ENCODE results near the gene ZNF14.
"Not testable (repeated sequence)": the region's sequence is repeated elsewhere in the genome, so short reads cannot be mapped to it uniquely, and the experiment has no call there.

ZNF14 gene

GRCh38 chr19:19748249-19748938, 15.5 kb upstream of the ZNF14 start:
- intact Hi-C loops (cut with DNase I): no loop called here
- DNase-seq: peak in 6 of 42 donors; percentile 2 to 25 (median 18)

- intact Hi-C loops (cut with DNase I): no loop called here
- peak in 6 of 42 donors; percentile 2 to 31 (median 22) for DNase-seq
These were observed 14.7 kb upstream of the ZNF14 start for GRCh38 chr19:19747357-19748220.

GRCh38 chr19:19746286-19747213, 13.6 kb upstream of the ZNF14 start:
- peak in 4 of 42 donors; percentile 10 to 32 (median 26) for DNase-seq
- intact Hi-C loops (cut with DNase I): no loop called here

GRCh38 chr19:19745496-19746285, 12.8 kb upstream of the ZNF14 start:
- DNase-seq: peak in 4 of 42 donors; percentile 22 to 29 (median 26)
- intact Hi-C loops (cut with DNase I): no loop called here

- intact Hi-C loops (cut with DNase I): no loop called here
- DNase-seq: peak in 2 of 42 donors; percentile 24 to 27
These were observed 11.7 kb upstream of the ZNF14 start for GRCh38 chr19:19744641-19745040.

- intact Hi-C loops (cut with DNase I): not testable (repeated sequence)
These were observed 11.0 kb upstream of the ZNF14 start for GRCh38 chr19:19743921-19744320.

GRCh38 chr19:19743176-19743575, 10.3 kb upstream of the ZNF14 start:
- intact Hi-C loops (cut with DNase I): no loop called here
- DNase-seq: peak in 1 of 42 donors; percentile 28

More at GRCh38 chr19:19743921-19744320, 11.0 kb upstream of the ZNF14 start:
- not testable (repeated sequence) for DNase-seq

GRCh38 chr19:19742773-19743172, 9.9 kb upstream of the ZNF14 start:
- DNase-seq: peak in 2 of 42 donors; percentile 28 to 34
- intact Hi-C loops (cut with DNase I): no loop called here

GRCh38 chr19:19741184-19741583, 8.3 kb upstream of the ZNF14 start:
- peak in 1 of 42 donors; percentile 2 for DNase-seq
- intact Hi-C loops (cut with DNase I): no loop called here

GRCh38 chr19:19740755-19741154, 7.8 kb upstream of the ZNF14 start:
- peak in 2 of 42 donors; percentile 8 to 26 for DNase-seq
- intact Hi-C loops (cut with DNase I): no loop called here

- intact Hi-C loops (cut with DNase I): no loop called here
- DNase-seq: peak in 2 of 42 donors; percentile 12 to 27
These were observed 5.7 kb upstream of the ZNF14 start for GRCh38 chr19:19738564-19738963.

- intact Hi-C loops (cut with DNase I): no loop called here
- peak in 2 of 42 donors; percentile 25 to 26 for DNase-seq
These were observed 4.8 kb upstream of the ZNF14 start for GRCh38 chr19:19737559-19738332.

GRCh38 chr19:19721896-19722295, 11.0 kb downstream of the ZNF14 start:
- intact Hi-C loops (cut with DNase I): no loop called here
- no peak for DNase-seq

- intact Hi-C loops (cut with DNase I): no loop called here
- DNase-seq: no peak
These were observed 13.1 kb downstream of the ZNF14 start for GRCh38 chr19:19719798-19720197.

GRCh38 chr19:19711934-19712828, 20.7 kb downstream of the ZNF14 start:
- intact Hi-C loops (cut with DNase I): no loop called here

GRCh38 chr19:19711306-19711933, 21.5 kb downstream of the ZNF14 start:
- intact Hi-C loops (cut with DNase I): no loop called here
- no peak for DNase-seq

More at GRCh38 chr19:19711934-19712828, 20.7 kb downstream of the ZNF14 start:
- no peak for DNase-seq

Measured in head of caudate nucleus (tissue), 42 donors.